HG02885 (cell line): ENCODE results near the gene GRIN3B.
A peak's percentile ranks its signal among the peaks of the same experiment; 100 is the strongest.

Experiments
- ATAC-seq: cut with Tn5 transposase; IDR thresholded peaks from one replicate; pipeline ENCODE4 v1.9.1; 2021; ENCODE audit warnings: mild to moderate bottlenecking; ENCODE audit not compliant: unreplicated experiment, poor library complexity

The GRIN3B gene

GRCh38 chr19:1004204-1004802 lies 4.1 kb downstream of the GRIN3B start:
- ATAC-seq = no peak

- ATAC-seq = no peak
Observed at GRCh38 chr19:1004803-1005664, 4.8 kb downstream of the GRIN3B start.

GRCh38 chr19:1006711-1007398 lies 6.6 kb downstream of the GRIN3B start:
- no peak for ATAC-seq

GRCh38 chr19:1007399-1008251 lies 7.4 kb downstream of the GRIN3B start:
- no peak for ATAC-seq

GRCh38 chr19:1008268-1009040 lies 8.2 kb downstream of the GRIN3B start:
- no peak for ATAC-seq

GRCh38 chr19:1009041-1009980 lies 9.1 kb downstream of the GRIN3B start:
- no peak for ATAC-seq

- no peak for ATAC-seq
Observed at GRCh38 chr19:1009981-1010538, 9.8 kb downstream of the GRIN3B start.

GRCh38 chr19:1010586-1011510 lies 10.6 kb downstream of the GRIN3B start:
- ATAC-seq = no peak

- ATAC-seq = no peak
Observed at GRCh38 chr19:1011831-1012333, 11.7 kb downstream of the GRIN3B start.

- no peak for ATAC-seq
Observed at GRCh38 chr19:1012334-1012733, 12.1 kb downstream of the GRIN3B start.

- ATAC-seq = no peak
Observed at GRCh38 chr19:1013218-1013617, 13.0 kb downstream of the GRIN3B start.

- no peak for ATAC-seq
Observed at GRCh38 chr19:1014161-1015060, 14.2 kb downstream of the GRIN3B start.

- ATAC-seq = no peak
Observed at GRCh38 chr19:1015061-1015781, 15.0 kb downstream of the GRIN3B start.

GRCh38 chr19:1015782-1016646 lies 15.8 kb downstream of the GRIN3B start:
- ATAC-seq = peak; percentile 38
